ENCODE data around the gene SLC18A3. TPM values are rescaled to one million over a fixed set of nuclear protein-coding genes. Genes with fewer than 3 reads are reported as not detected.

SLC18A3 gene
- total RNA-seq, 1 experiment from 2014 or later: not detected

- no peak overlapping the region for H3K27ac ChIP-seq (ENCODE audit: insufficient read length, low read depth, low read length)
- peaks cover 14 to 25% of the 10 kb centered on the region in 2 experiments for H3K4me1 Mint-ChIP-seq
- no peak overlapping the region; a peak in 1 of 5 replicates for H3K4me3 Mint-ChIP-seq
- no peak overlapping the region for H3K23ac ChIP-seq (ENCODE audit: insufficient read length, low read depth, low read length)
- H2BK20ac ChIP-seq (ENCODE audit: low read depth, low read length, poor library complexity, severe bottlenecking): no peak overlapping the region
- no peak overlapping the region for H2AK5ac ChIP-seq (ENCODE audit: insufficient read length, low read length)
- H3K23me2 ChIP-seq (ENCODE audit: insufficient read length, low read depth, low read length, poor library complexity, severe bottlenecking): peaks cover 22% of the 10 kb centered on the region
- H2BK15ac ChIP-seq (ENCODE audit: low read depth, low read length): no peak overlapping the region
- peak; percentile 91 for DNase-seq
- TF ChIP-seq, protein P1, sequence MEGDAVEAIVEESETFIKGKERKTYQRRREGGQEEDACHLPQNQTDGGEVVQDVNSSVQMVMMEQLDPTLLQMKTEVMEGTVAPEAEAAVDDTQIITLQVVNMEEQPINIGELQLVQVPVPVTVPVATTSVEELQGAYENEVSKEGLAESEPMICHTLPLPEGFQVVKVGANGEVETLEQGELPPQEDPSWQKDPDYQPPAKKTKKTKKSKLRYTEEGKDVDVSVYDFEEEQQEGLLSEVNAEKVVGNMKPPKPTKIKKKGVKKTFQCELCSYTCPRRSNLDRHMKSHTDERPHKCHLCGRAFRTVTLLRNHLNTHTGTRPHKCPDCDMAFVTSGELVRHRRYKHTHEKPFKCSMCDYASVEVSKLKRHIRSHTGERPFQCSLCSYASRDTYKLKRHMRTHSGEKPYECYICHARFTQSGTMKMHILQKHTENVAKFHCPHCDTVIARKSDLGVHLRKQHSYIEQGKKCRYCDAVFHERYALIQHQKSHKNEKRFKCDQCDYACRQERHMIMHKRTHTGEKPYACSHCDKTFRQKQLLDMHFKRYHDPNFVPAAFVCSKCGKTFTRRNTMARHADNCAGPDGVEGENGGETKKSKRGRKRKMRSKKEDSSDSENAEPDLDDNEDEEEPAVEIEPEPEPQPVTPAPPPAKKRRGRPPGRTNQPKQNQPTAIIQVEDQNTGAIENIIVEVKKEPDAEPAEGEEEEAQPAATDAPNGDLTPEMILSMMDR (conservative IDR thresholded peaks at IDR 0.05): no peak
- H3K9me3 Mint-ChIP-seq: peaks cover 2 to 6% of the 10 kb centered on the region in 2 experiments; a peak in 2 of 5 replicates
- no peak overlapping the region for H3K9ac ChIP-seq (ENCODE audit: extremely low read depth, insufficient read length, low read length)
- H4K20me1 ChIP-seq (ENCODE audit: control insufficient read depth, insufficient read depth, insufficient read length): peaks cover 2% of the 10 kb centered on the region
- H4K8ac ChIP-seq (replicated peaks; ENCODE audit: insufficient read length, low read depth, low read length): no peak overlapping the region
- H3K56ac ChIP-seq (ENCODE audit: insufficient read length, low read depth, low read length): no peak overlapping the region
- no peak overlapping the region for H3K4ac ChIP-seq (ENCODE audit: low read depth, low read length)
- H4K91ac ChIP-seq (ENCODE audit: insufficient read length, low read depth, low read length): no peak overlapping the region
- peaks cover 99% of the 10 kb centered on the region for H3K27me3 Mint-ChIP-seq (ENCODE audit: low read depth)
- H2AFZ ChIP-seq (ENCODE audit: low read length): no peak overlapping the region
- H3K79me2 ChIP-seq (ENCODE audit: insufficient read depth, low read length): no peaks in the 10 kb centered on the region
- no peaks in the 10 kb centered on the region; the same call in 1 of the 2 replicates for H3K4me1 ChIP-seq (ENCODE audit: insufficient read depth, low read length)
- no peaks in the 10 kb centered on the region for H3K79me1 ChIP-seq (ENCODE audit: insufficient read depth, low read depth, low read length, poor library complexity, severe bottlenecking)
- no peak overlapping the region for H3K27ac Mint-ChIP-seq
- no peaks in the 10 kb centered on the region; a peak in 1 of 7 replicates for H3K36me3 Mint-ChIP-seq (ENCODE audit: insufficient read depth in 1 of 3, low read depth in 3 of 3)
- H3K9me3 ChIP-seq (ENCODE audit: control insufficient read depth, low read depth, low read length): no peaks in the 10 kb centered on the region
- no peak overlapping the region for H3K14ac ChIP-seq (ENCODE audit: insufficient read depth, low read length)
- no peak overlapping the region for H2BK120ac ChIP-seq (ENCODE audit: low read depth, low read length, poor library complexity, severe bottlenecking)
- peaks cover 51% of the 10 kb centered on the region for H3K27me3 ChIP-seq (ENCODE audit: insufficient read depth, low read length)
- H3K18ac ChIP-seq (ENCODE audit: insufficient read length, low read depth, low read length): no peak overlapping the region
- H4K5ac ChIP-seq (ENCODE audit: insufficient read length, low read depth, low read length): no peak overlapping the region
- H3T11ph ChIP-seq (ENCODE audit: low read length): no peak overlapping the region
- H3K4me2 ChIP-seq (ENCODE audit: insufficient read depth, insufficient read length, low read length): no peak overlapping the region
- H2BK12ac ChIP-seq (ENCODE audit: insufficient read length, low read depth, low read length): no peak overlapping the region
- no CpG with 5 or more reads among the region's 22 CpGs for WGBS (ENCODE audit: extremely low coverage, insufficient read length, low lambda C conversion rate)
- no peak overlapping the region for H2BK5ac ChIP-seq (ENCODE audit: insufficient read length, low read length)
These were observed 3.1 kb upstream of the SLC18A3 start for GRCh38 chr10:49606981-49607535.

Data from H9 (cell line).